HepG2 (cell line): ENCODE measurements around the gene TMEM63B. TPM values are rescaled to one million over a fixed set of nuclear protein-coding genes. Genes with fewer than 3 reads are reported as not detected.

Experiments used
- BRD4 ChIP-seq: sonication (generic); formaldehyde crosslinking; IDR thresholded peaks from 2 replicates; pipeline ENCODE4 v1.4.0; 2020; ENCODE audit warnings: missing genetic modification reagents
- CC2D1A ChIP-seq: sonication (generic); formaldehyde crosslinking; IDR thresholded peaks from 2 replicates; pipeline ENCODE4 v1.8.1; 2023; ENCODE audit warnings: mild to moderate bottlenecking, missing genetic modification reagents
- ETV6 ChIP-seq: sonication (generic); formaldehyde crosslinking; conservative IDR thresholded peaks from 2 replicates; pipeline ENCODE4 v1.4.0; 2020; ENCODE audit warnings: missing genetic modification reagents
- HNF4A ChIP-seq: sonication (generic); formaldehyde crosslinking; IDR thresholded peaks from 2 replicates; pipeline ENCODE4 v1.4.0; 2020; ENCODE audit warnings: missing genetic modification reagents
- LCORL ChIP-seq, 2 experiments: fragments of 450-650 bp in 1 of 2; sonication (generic) in 1 of 2; formaldehyde crosslinking in 1 of 2; IDR thresholded peaks; 2 replicates each; pipeline versions ENCODE4 v1.5.0 to v1.6.1; 2017 to 2020; ENCODE audit warnings: antibody characterized with exemption in 1 of 2, missing genetic modification reagents in 1 of 2
- MEIS2 ChIP-seq: sonication (generic); formaldehyde crosslinking; IDR thresholded peaks from 2 replicates; pipeline ENCODE4 v1.9.0; 2021; ENCODE audit warnings: mild to moderate bottlenecking, missing genetic modification reagents
- MTF1 ChIP-seq: sonication (generic); formaldehyde crosslinking; IDR thresholded peaks from 2 replicates; pipeline ENCODE4 v1.5.0; 2020; ENCODE audit warnings: missing genetic modification reagents
- NR0B2 ChIP-seq: sonication (generic); formaldehyde crosslinking; IDR thresholded peaks from 2 replicates; pipeline ENCODE4 v1.4.0; 2020; ENCODE audit warnings: mild to moderate bottlenecking, missing genetic modification reagents
- RBFOX2 ChIP-seq: fragments of 200-400 bp; formaldehyde crosslinking; IDR thresholded peaks from 2 replicates; pipeline ENCODE4 v1.6.1; 2017; ENCODE audit warnings: low read depth, mild to moderate bottlenecking, low read length
- RXRB ChIP-seq: IDR thresholded peaks from 2 replicates; pipeline ENCODE4 v1.6.1; 2016; ENCODE audit warnings: borderline replicate concordance, missing genetic modification reagents, missing compliant biosample characterization
- SKIL ChIP-seq: sonication (generic); formaldehyde crosslinking; IDR thresholded peaks from 2 replicates; pipeline ENCODE4 v1.8.0; 2022; ENCODE audit warnings: missing genetic modification reagents, mild to moderate bottlenecking, moderate library complexity, borderline replicate concordance
- STAG1 ChIP-seq: sonication (generic); formaldehyde crosslinking; IDR thresholded peaks from 2 replicates; pipeline ENCODE4 v1.4.0; 2020; ENCODE audit warnings: missing genetic modification reagents
- TSC22D2 ChIP-seq: sonication (generic); formaldehyde crosslinking; IDR thresholded peaks from 2 replicates; pipeline ENCODE4 v1.5.1; 2020; ENCODE audit warnings: missing genetic modification reagents, mild to moderate bottlenecking, borderline replicate concordance
- ZBTB38 ChIP-seq: sonication (generic); formaldehyde crosslinking; IDR thresholded peaks from 2 replicates; pipeline ENCODE4 v1.5.1; 2020; ENCODE audit warnings: mild to moderate bottlenecking, missing genetic modification reagents
- ZBTB39 ChIP-seq: sonication (generic); formaldehyde crosslinking; IDR thresholded peaks from 2 replicates; pipeline ENCODE4 v1.5.0; 2020; ENCODE audit warnings: missing genetic modification reagents
- ZNF557 ChIP-seq: sonication (generic); formaldehyde crosslinking; IDR thresholded peaks from 2 replicates; pipeline ENCODE4 v1.4.0; 2020; ENCODE audit warnings: missing genetic modification reagents
- ZNF670 ChIP-seq: sonication (generic); formaldehyde crosslinking; IDR thresholded peaks from 2 replicates; pipeline ENCODE4 v1.8.0; 2022; ENCODE audit warnings: mild to moderate bottlenecking, missing genetic modification reagents, borderline replicate concordance
- ZNF761 ChIP-seq: sonication (generic); formaldehyde crosslinking; conservative IDR thresholded peaks from 2 replicates; pipeline ENCODE4 v1.4.0; 2020; ENCODE audit warnings: mild to moderate bottlenecking, missing genetic modification reagents
- polyA plus RNA-seq, 8 experiments: library from polyadenylated mRNA; depleted of rRNA in 3 of 8; stranded (reverse) in 7 of 8; unstranded in 1 of 8; fragments of >200 nt; fragmentation: Illumina TruSeq in 4 of 8; extraction: Trizol in 4 of 8; gene quantifications; 2 replicates each; pipeline versions ENCODE4 v1.2.1 to v1.2.3, GENCODE V29; 2011 to 2016; ENCODE audit warnings: low read depth in 4 of 8, missing spikeins in 1 of 8, mixed read lengths in 1 of 8; ENCODE audit not compliant: insufficient read depth in 1 of 8
- total RNA-seq, 5 experiments: library from RNA; depleted of rRNA; stranded (reverse); fragments of >200 nt; fragmentation: Illumina TruSeq; extraction: Trizol; gene quantifications; 2 replicates each; pipeline ENCODE4 v1.2.3, GENCODE V29; 2016; ENCODE audit warnings: low read depth in 1 of 5
- TF ChIP-seq, protein P1 (sequence below): fragments of 450-650 bp; IDR thresholded peaks from 2 replicates; pipeline ENCODE4 v1.6.1; 2016
- TF ChIP-seq, protein P2 (sequence below): IDR thresholded peaks from 2 replicates; pipeline ENCODE4 v1.4.0; 2020; ENCODE audit warnings: mild to moderate bottlenecking, missing genetic modification reagents

The TMEM63B gene
- total and polyA plus RNA-seq, 2 of the 13 experiments (the other 11 are each of a cell fraction or from before 2014, with no cell fraction given): 27.4 to 75.8 TPM

- no peak for TF ChIP-seq LCORL (IDR thresholded peaks at IDR 0.05)
- TF ChIP-seq LCORL (CRISPR knock-in tag; IDR thresholded peaks at IDR 0.05): 0 out of 2 replicates have a peak, but pooled peaks have one; percentile 50
- no peak for TF ChIP-seq ZNF557 (CRISPR knock-in tag)
- TF ChIP-seq ZBTB38 (CRISPR knock-in tag): no peak
- peak; percentile 67; the same call in 1 of the 2 replicates for TF ChIP-seq MEIS2 (CRISPR knock-in tag)
- TF ChIP-seq NR0B2 (CRISPR knock-in tag): no peak
- TF ChIP-seq STAG1 (CRISPR knock-in tag): no peak
- TF ChIP-seq RXRB (CRISPR knock-in tag): peak; percentile 65; the same call in 1 of the 2 replicates
- TF ChIP-seq, protein P1, sequence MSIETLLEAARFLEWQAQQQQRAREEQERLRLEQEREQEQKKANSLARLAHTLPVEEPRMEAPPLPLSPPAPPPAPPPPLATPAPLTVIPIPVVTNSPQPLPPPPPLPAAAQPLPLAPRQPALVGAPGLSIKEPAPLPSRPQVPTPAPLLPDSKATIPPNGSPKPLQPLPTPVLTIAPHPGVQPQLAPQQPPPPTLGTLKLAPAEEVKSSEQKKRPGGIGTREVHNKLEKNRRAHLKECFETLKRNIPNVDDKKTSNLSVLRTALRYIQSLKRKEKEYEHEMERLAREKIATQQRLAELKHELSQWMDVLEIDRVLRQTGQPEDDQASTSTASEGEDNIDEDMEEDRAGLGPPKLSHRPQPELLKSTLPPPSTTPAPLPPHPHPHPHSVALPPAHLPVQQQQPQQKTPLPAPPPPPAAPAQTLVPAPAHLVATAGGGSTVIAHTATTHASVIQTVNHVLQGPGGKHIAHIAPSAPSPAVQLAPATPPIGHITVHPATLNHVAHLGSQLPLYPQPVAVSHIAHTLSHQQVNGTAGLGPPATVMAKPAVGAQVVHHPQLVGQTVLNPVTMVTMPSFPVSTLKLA: no peak
- 0 out of 2 replicates have a peak, but pooled peaks have one; percentile 27 for TF ChIP-seq ZNF761
- TF ChIP-seq SKIL (CRISPR knock-in tag): peak; percentile 26; the same call in 1 of the 2 replicates
- no peak for TF ChIP-seq ZNF670 (CRISPR knock-in tag)
- no peak for TF ChIP-seq ETV6
- peak; percentile 63 for TF ChIP-seq HNF4A (CRISPR knock-in tag)
- TF ChIP-seq, protein P2, sequence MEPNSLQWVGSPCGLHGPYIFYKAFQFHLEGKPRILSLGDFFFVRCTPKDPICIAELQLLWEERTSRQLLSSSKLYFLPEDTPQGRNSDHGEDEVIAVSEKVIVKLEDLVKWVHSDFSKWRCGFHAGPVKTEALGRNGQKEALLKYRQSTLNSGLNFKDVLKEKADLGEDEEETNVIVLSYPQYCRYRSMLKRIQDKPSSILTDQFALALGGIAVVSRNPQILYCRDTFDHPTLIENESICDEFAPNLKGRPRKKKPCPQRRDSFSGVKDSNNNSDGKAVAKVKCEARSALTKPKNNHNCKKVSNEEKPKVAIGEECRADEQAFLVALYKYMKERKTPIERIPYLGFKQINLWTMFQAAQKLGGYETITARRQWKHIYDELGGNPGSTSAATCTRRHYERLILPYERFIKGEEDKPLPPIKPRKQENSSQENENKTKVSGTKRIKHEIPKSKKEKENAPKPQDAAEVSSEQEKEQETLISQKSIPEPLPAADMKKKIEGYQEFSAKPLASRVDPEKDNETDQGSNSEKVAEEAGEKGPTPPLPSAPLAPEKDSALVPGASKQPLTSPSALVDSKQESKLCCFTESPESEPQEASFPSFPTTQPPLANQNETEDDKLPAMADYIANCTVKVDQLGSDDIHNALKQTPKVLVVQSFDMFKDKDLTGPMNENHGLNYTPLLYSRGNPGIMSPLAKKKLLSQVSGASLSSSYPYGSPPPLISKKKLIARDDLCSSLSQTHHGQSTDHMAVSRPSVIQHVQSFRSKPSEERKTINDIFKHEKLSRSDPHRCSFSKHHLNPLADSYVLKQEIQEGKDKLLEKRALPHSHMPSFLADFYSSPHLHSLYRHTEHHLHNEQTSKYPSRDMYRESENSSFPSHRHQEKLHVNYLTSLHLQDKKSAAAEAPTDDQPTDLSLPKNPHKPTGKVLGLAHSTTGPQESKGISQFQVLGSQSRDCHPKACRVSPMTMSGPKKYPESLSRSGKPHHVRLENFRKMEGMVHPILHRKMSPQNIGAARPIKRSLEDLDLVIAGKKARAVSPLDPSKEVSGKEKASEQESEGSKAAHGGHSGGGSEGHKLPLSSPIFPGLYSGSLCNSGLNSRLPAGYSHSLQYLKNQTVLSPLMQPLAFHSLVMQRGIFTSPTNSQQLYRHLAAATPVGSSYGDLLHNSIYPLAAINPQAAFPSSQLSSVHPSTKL: peak; percentile 68
- no peak for TF ChIP-seq CC2D1A (CRISPR knock-in tag)
- TF ChIP-seq TSC22D2 (CRISPR knock-in tag): no peak
- TF ChIP-seq BRD4 (CRISPR knock-in tag): 0 out of 2 replicates have a peak, but pooled peaks have one; percentile 16
- peak; percentile 31; the same call in 1 of the 2 replicates for TF ChIP-seq RBFOX2
- TF ChIP-seq MTF1 (CRISPR knock-in tag): no peak
- TF ChIP-seq ZBTB39: peak; percentile 73; the same call in 1 of the 2 replicates
These were observed 49.0 kb upstream of the TMEM63B start (continued) for GRCh38 chr6:44078219-44078826.
